ENCODE results near the gene RASD1. TPM values are rescaled to one million over a fixed set of nuclear protein-coding genes. Genes with fewer than 3 reads are reported as not detected.

Gene RASD1
- total RNA-seq, 1 experiment from 2014 or later = 1.2 TPM

GRCh38 chr17:17542906-17543635, 46.9 kb upstream of the RASD1 start:
- H4K20me1 ChIP-seq (ENCODE audit: insufficient read depth) = peaks cover 30% of the 10 kb centered on the region; the same call in 1 of the 2 replicates
- ChIA-PET POLR2A (ENCODE audit: unreplicated experiment) (no interaction called here), CTCF (no interaction called here)
- DNase-seq = no peak
- no peak overlapping the region for H3K4me2 ChIP-seq
- H3K4me3 ChIP-seq = no peak overlapping the region
- intact Hi-C loops (cut with micrococcal nuclease; ENCODE audit: unreplicated experiment) = no loop called here
- H3K79me2 ChIP-seq (ENCODE audit: low read depth) = no peaks in the 10 kb centered on the region
- no TSS peak for BruUV-seq (replicated peaks)
- H3K9me3 ChIP-seq (ENCODE audit: insufficient read depth, low read depth) = no peaks in the 10 kb centered on the region
- H3K27me3 ChIP-seq (ENCODE audit: insufficient read depth, low read depth) = no peaks in the 10 kb centered on the region
- H3K4me1 ChIP-seq (replicated peaks; ENCODE audit: insufficient read depth) = peaks cover 13% of the 10 kb centered on the region
- no peaks in the 10 kb centered on the region for H3K9me2 ChIP-seq (ENCODE audit: insufficient read depth)
- H3K27ac ChIP-seq = no peak overlapping the region
- H2AFZ ChIP-seq = no peak overlapping the region
- peaks cover 12% of the 10 kb centered on the region for H3F3A ChIP-seq (ENCODE audit: insufficient read depth, low read depth)
- H3K36me3 ChIP-seq (ENCODE audit: low read depth) = no peaks in the 10 kb centered on the region
- TF ChIP-seq CTCF (conservative IDR thresholded peaks at IDR 0.05) = no peak

GRCh38 chr17:17541640-17542001, 45.4 kb upstream of the RASD1 start:
- peaks cover 21% of the 10 kb centered on the region for H3K4me1 ChIP-seq (replicated peaks; ENCODE audit: insufficient read depth)
- no peaks in the 10 kb centered on the region for H3K79me2 ChIP-seq (ENCODE audit: low read depth)
- DNase-seq = no peak
- no TSS peak for BruUV-seq (replicated peaks)
- no peaks in the 10 kb centered on the region for H3K36me3 ChIP-seq (ENCODE audit: low read depth)
- no peak overlapping the region for H3K4me2 ChIP-seq
- H3K27me3 ChIP-seq (ENCODE audit: insufficient read depth, low read depth) = no peaks in the 10 kb centered on the region
- intact Hi-C loops (cut with micrococcal nuclease; ENCODE audit: unreplicated experiment) = no loop called here
- H3K9me3 ChIP-seq (ENCODE audit: insufficient read depth, low read depth) = no peaks in the 10 kb centered on the region
- H3K27ac ChIP-seq = no peak overlapping the region
- no peak for TF ChIP-seq EZH2 (IDR thresholded peaks at IDR 0.05; ENCODE audit: low read depth)
- TF ChIP-seq CTCF (conservative IDR thresholded peaks at IDR 0.05) = no peak
- no peaks in the 10 kb centered on the region for H3K9me2 ChIP-seq (ENCODE audit: insufficient read depth)
- no peak overlapping the region for H2AFZ ChIP-seq
- POLR2A ChIA-PET (ENCODE audit: unreplicated experiment) = interaction anchor here (0.7 kb wide), 1 partner anchor 53 kb away, joined by 3 read pairs; no protein-coding TSS in a partner anchor
- peaks cover 20% of the 10 kb centered on the region for H3F3A ChIP-seq (ENCODE audit: insufficient read depth, low read depth)
- H3K4me3 ChIP-seq = no peak overlapping the region
- peaks cover 30% of the 10 kb centered on the region; the same call in 1 of the 2 replicates for H4K20me1 ChIP-seq (ENCODE audit: insufficient read depth)
- CTCF ChIA-PET = no interaction called here

GRCh38 chr17:17540935-17541639, 44.9 kb upstream of the RASD1 start:
- Histone ChIP-seq H3K4me1 (replicated peaks; ENCODE audit: insufficient read depth) (peaks cover 21% of the 10 kb centered on the region), H3K4me2 (no peak overlapping the region), H3K9me3 (ENCODE audit: insufficient read depth, low read depth) (no peaks in the 10 kb centered on the region), H4K20me1 (ENCODE audit: insufficient read depth) (peaks cover 34% of the 10 kb centered on the region; the same call in 1 of the 2 replicates), H3K36me3 (ENCODE audit: low read depth) (no peaks in the 10 kb centered on the region), H2AFZ (no peak overlapping the region), H3K27ac (no peak overlapping the region), H3K4me3 (no peak overlapping the region), H3K27me3 (ENCODE audit: insufficient read depth, low read depth) (no peaks in the 10 kb centered on the region), H3K79me2 (ENCODE audit: low read depth) (no peaks in the 10 kb centered on the region), H3K9me2 (ENCODE audit: insufficient read depth) (no peaks in the 10 kb centered on the region), H3F3A (ENCODE audit: insufficient read depth, low read depth) (peaks cover 20% of the 10 kb centered on the region)
- no peak for DNase-seq
- ChIA-PET POLR2A (ENCODE audit: unreplicated experiment) (no interaction called here), CTCF (no interaction called here)
- no peak for TF ChIP-seq CTCF (conservative IDR thresholded peaks at IDR 0.05)
- no peak for TF ChIP-seq EZH2 (IDR thresholded peaks at IDR 0.05; ENCODE audit: low read depth)
- no TSS peak for BruUV-seq (replicated peaks)
- intact Hi-C loops (cut with micrococcal nuclease; ENCODE audit: unreplicated experiment) = no loop called here

Data from PC-9 (cell line).